Skin of body (tissue), 2 donors: ENCODE measurements around the gene SELE. TPM values are rescaled to one million over a fixed set of nuclear protein-coding genes. Genes with fewer than 3 reads are reported as not detected.
"Not testable (repeated sequence)": the region's sequence is repeated elsewhere in the genome, so short reads cannot be mapped to it uniquely, and the experiment has no call there.

ENCODE experiments used
- DNase-seq: peaks from one replicate; lab custom pipeline; 2025; lab: John Stamatoyannopoulos, UW
- total RNA-seq: library from RNA; depleted of rRNA; stranded (reverse); fragments of >200 nt; gene quantifications from one replicate; pipeline ENCODE4 v1.2.3, GENCODE V29; 2014

SELE gene
- total RNA-seq, 1 donor from 2014 or later = 14.0 TPM

DNA sequence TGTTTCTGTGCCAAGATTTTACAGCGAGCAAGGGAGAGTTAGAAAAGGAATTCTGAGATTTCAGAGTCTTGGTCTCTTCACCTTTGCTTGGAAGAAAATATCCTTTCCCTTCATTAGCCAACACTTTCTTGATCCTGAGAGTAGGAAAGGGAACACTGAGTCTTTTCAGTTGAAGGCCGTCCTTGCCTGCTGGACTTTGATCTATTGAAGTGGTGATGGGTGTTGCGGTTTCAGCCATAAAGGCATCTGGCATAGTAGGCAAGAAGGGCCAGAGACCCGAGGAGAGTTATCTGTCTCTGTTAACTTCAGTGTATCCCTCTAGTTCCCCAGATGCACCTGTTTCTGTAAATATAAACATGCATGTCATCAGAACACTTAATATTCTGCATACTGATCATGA lies 9.7 kb downstream of the SELE start:
- DNase-seq = no peak

DNA sequence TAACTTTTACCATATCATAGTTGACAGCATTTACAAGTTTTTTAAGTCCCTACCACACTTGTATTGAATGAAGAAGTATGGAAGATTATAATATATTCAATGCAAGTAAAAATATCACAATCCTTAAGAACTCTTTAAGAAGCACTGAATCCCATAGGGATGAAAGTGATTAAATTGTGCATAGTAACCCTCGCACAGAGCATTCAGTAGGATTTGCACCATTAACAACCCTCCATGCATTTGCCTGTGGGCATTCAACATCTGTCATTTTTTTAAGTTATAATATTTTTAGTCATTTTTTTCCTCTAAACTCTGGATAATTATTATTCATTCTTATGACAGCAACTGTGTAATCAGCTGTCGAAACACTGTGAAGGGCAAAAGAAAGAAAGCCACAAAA lies 10.1 kb downstream of the SELE start:
- no peak for DNase-seq

DNA sequence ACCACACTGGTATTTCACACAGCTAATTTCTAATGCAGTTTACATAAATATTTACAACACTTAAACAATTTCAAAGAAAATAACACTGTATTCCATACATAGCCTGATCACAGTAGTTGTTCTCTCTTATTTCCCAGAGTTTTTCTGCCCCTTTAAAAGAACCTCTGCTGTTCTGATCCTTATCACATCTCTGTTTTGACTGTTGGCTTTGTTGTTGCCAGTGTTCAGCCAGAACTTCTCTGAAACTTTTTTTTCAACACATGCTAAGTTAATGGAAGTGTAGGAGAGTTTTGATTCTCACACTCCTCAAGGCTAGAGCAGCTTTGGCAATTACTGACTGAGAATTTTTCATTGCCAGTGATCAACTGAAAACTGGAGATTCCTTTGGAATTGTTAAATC lies 11.1 kb downstream of the SELE start:
- no peak for DNase-seq

DNA sequence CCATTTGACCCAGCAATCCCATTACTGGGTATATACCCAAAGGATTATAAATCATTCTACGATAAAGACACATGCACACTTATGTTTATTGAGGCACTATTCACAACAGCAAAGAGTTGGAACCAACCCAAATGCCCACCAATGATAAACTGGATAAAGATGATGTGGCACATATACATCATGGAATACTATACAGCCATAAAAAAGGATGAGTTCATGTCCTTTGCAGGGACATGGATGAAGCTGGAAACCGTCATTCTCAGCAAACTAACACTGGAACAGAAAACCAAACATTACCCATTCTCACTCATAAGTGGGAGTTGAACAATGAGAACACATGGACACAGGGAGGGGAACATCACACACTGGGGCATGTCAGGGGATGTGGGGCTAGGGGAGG lies 18.8 kb downstream of the SELE start:
- DNase-seq = not testable (repeated sequence)

DNA sequence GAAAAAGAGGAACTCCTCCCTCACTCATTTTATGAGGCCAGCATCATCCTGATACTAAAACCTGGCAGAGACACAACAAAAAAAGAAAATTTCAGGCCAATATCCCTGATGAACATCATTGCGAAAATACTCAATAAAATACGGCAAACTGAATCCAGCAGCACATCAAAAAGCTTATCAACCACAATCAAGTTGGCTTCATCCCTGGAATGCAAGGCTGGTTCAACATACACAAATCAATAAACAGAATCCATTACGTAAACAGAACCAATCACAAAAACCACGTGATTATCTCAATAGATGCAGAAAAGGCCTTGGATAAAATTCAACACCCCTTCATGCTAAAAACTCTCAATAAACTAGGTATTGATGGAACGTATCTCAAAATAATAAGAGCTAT lies 20.8 kb downstream of the SELE start:
- not testable (repeated sequence) for DNase-seq

DNA sequence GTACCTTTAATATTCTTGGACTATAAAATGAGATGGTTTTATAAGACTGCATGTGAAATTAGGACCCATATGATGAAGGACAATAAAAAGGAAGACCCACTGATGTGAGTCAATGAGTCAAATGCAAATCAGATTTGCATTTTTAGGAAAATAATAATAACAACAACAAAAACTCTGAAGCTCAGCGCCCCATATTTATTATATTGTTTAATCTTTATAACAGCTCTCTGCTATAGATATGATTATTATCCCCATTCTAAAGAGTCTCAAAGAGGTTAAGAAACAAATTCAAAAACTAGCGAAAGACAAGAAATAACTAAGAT lies 21.6 kb downstream of the SELE start:
- DNase-seq = no peak

DNA sequence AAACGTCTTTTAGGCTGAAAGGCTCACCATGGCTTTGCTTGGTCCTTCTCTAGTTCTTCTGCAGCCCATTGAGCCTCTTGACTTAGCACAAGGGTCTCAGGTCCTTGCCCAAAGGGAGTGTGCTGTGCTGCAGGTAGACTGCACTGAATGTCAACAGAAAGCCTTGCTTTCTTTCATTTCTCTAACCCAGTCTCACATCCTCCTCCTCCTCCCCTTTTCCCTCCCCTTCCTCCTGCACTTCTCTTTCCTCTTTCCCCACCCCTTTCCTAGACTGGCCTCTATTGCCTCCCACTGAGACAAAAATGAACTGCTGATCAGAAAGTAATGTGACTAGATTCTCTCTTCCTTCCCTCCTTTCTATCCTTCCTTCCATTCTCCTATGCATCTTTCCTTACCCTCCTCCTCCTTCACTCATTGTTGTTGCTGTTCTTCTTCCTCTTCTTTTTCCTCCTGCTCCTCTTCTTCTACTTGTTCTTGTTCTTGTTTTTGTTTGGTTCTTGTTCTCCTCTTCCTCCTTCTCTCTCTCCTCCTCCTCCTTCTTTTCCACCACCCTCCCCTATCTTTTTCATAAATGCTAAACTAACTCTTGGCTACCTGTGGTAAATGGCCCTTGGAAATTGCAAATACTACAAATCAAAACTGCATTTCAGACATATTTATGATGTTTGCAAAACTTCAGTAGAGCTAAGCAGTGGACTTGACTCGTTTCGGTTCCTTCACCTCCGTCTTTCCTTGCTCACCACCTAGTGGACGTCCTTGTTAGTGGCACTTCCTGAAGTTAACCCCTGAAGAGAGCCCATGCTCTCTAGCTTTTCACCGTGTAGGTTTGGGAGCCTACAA lies 22.2 kb downstream of the SELE start, which contains the start of gene SELL:
TSS of gene SELL (minus strand) at position 152 of the 840 bp plus-strand sequence. CDS start at position 30, 122 bp downstream.
- peak; percentile 11 for DNase-seq

DNA sequence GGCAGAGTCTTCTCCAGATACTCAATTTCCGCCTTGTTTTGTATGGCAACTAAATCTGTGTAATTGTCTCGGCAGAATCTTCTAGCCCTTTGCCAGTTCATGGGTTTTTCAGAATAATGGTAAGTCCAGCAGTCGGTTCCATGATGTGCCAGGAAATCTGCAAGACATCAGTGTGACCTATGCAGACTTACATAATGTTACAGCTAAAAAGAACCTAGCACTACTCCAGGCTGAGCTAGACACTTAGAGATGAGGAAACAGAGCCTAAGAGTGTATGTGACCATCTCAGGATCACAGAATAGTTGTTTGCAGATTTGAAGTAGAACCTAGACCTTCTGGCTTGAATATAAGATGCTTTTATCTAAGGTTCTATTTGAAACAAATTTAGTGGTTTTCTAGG lies 25.2 kb downstream of the SELE start:
- no peak for DNase-seq

DNA sequence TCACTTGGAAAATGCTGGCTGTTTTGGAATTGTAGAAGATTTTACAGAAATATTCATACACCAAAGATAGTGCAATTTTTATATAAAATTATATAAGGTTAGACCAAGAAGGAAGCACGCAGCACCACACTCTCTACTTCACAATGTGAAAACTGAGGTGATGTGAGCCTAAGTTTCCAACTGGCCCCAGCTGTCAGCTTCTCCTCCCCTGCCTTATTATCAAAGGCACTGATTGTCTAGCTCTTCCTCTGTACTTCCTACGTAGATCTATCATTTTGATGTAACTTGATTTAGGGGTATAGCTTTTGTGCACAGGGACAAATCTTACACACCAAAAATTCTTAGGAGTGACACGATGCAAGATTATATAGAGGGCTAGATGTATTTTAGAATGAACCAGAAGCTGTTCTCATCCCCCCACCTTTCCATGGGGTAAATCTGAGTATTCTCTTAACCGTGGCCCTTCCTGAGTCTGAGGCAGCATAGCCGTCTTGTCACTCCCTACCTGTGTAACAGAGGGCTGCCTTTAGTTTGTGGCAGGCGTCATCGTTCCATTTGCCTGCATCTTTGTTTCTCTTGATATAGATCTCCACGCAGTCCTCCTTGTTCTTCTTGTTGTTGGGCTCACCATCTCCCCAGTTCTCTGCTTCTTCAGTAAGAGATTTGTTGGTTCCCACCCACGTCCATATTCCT lies 25.8 kb downstream of the SELE start:
- DNase-seq = no peak

DNA sequence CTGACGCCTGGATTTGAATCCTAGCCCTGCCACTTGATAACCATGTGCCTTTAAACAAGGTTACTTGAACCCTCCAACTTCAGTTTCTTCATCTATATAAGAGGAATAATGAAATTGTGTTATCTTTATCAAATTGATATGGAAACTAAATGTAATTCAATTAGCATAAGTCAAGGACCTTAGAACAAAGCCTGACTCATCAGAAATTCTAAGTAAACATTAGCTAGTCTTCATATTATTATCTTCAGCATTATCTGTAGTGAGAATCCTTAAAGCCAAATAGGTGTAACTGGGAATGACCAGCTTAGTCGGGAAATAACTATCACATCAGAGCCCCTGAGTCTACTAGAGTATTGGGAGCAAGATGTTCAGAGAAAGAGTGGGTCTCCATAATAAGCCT lies 29.1 kb downstream of the SELE start:
- DNase-seq = no peak

DNA sequence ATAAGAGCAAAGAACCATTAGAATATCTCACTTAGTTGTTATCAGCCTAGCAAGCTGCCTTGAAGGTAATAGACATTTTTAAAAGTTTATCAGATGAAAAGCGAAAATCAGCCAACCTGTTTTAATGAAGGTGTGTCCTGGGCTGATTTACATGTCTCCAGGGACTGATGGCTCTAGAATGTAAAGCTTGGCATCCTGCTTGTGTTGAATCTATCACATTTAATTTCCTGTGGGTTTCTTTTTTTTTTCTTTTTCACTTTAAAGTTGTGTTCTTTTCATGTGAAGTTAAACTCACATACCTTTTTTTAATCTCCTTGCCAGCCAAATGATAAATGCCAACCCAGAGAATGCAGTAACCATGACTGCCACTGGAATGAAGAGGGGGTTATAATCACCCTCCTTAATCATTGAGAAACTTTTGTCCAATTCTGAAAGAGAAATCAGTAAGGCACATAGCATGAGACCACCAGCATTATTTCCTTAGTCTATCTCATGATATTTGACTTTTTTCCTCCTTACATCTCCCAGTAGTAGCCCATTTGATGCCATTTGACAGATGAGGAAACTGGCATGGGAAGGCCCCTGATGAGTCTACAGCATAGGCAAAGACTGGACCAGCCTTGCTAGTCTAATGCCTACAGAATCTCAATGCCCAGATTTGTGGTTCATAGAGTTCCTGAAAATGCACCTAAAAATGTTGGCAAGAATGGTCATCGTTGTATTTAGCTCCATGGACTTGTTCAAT lies 32.4 kb downstream of the SELE start:
- no peak for DNase-seq

DNA sequence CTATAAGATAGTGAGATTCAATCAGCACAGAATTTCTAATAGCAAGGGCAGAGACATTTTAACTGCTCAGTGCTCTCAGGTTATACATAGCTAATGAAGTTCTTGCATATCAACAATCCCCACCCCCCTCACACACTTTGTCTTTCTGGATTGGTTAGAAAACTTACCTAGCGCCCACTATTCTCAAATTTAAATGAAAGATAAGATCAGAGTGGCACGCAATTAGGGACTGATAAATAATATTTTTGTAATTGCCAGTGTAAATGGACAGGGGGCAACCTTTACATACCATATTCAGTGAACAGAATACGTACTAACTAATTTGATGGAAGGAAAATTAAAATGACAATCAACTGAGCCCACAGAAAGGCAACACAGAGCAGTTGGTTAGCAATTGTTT lies 34.2 kb downstream of the SELE start:
- DNase-seq = no peak

DNA sequence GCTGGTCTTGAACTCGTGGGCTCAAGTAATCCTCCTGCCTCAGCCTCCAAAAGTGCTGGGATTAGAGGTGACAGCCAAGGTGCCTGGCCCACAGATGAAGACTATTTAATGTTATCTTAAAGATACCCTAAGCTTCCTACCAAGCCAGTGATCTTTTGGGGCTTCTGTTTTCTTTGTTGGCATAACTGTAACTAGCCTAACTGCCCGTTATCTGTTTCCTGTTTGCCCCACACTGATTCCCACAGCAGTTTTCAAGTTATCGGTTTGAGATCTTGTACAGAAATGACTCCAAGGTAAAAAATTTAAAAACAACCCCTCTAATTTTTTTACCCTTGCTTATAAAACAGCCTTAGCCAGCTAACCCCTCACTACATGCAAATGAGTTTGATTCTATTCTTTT lies 34.9 kb downstream of the SELE start:
- no peak for DNase-seq

DNA sequence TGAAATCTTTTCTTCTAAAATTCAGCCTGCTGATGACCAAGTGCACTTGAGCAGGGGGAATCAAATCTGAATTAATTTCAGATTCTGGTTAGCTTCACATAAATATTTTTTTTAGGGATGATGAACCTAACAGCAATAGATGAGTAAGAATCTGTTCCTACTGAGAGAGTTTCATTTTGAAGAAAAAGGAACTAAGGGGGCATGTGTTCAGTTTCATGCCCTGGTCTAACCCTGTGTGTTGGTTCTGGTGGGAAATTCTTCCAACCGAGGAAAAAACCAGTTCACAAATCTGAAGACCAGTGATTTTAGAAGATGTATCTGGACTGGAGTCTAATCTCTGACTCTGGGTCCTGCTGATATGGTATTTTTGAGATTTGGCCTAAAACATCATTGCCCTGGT lies 36.1 kb downstream of the SELE start:
- DNase-seq = no peak

DNA sequence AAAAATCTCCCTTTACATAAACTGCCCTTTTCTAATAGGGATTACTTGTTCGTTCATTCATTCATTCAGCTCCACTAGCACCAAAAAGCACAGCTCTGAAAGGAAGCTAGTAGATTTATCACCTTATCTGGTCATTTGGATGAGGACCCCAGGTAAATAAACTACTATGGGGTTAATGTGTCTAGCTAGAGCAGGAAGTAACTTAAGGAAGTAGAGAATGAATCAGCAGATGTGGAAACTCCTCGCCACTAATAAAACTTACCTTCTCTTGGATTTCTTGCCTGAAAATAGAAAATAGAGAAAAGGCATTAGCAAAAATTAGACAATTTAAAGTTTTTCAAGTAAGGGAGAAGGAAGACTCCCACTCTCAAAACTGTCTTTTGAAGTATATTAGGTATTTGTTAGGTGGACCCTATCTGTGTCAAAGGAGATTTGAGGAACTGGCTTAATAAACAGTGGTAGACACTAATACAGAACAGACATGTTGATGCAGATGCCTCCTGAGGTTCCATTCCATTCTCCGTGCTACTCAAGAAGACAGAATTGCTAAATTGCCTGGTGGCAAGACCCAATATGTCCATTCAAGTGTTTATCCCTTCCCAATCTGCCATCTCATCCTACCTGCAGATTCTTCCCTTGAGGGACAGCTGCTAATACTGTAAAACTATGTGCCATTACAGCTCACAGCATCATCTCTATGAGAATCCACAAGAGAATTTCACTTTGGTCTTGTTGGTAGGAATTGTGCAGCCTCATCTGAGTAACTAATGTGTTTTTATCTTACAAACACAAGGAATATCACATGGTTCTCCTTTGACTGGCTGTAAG lies 37.4 kb downstream of the SELE start:
- DNase-seq = no peak

DNA sequence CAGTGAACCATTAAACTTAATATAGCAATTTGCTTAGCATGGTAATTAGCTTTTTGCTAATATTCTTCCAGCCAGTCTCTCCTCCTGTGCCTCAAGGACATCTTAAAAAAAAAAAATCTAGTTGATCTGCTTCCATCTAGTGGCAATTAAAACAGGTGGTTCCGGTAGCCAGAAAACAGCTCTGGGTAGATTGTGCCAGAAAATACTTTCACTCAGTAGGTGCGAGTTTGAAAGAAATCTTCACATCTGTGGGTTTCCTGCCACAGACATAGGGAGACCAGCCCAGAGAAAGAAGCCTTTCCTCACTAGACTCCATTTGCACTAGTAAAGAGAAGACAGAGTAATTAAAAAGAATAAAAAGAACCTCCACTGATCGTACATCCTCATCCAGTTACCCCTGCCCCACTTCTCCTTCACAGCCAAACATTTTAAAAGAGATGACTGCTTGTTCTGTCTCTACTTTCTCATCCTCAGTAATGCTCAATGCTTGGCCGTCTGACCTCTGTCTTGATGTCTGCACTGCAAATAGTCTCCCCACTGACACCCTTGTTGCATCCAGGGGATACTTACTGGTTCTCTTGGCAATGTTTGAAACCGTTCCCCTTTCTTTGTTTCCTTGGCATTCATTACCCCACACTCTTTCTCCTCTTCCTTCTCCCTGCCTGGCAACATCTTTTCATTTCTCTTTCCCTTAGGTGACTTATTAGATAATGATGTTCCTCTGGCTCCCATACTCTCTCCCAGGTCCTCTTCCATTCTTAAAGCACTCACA lies 39.4 kb downstream of the SELE start:
- no peak for DNase-seq

DNA sequence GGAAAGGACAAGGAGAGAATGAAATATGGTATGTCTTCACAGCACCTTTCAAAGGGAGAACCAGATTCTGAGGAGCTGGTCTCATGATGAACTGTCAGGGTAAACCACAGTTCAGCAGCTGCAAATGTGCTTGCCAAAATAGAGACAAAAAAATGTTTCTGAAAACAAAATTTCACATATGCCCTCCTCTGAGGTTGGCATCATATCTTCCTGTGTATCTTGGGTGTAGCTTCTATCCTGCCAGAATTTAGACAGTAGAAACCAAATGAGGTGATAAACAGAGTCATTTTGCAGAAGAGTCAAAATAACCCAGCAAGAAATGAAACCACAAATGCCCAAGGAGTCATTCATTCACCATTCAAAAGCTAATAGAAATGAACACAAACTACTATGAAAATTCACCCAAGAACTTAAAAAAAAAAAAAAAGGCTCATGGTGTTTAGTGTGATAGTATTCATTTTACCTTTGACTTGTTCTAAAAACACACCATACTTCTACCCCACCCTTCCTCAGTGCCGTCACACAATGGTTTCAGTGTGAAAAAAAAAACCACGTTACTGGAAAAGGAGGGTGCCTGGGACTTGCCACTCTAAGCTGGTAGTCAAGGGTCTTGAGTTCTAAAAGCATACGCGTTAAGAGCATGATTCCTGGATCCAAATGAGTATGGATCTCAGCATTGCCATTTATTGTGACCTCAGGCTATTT lies 41.0 kb downstream of the SELE start:
- no peak for DNase-seq

DNA sequence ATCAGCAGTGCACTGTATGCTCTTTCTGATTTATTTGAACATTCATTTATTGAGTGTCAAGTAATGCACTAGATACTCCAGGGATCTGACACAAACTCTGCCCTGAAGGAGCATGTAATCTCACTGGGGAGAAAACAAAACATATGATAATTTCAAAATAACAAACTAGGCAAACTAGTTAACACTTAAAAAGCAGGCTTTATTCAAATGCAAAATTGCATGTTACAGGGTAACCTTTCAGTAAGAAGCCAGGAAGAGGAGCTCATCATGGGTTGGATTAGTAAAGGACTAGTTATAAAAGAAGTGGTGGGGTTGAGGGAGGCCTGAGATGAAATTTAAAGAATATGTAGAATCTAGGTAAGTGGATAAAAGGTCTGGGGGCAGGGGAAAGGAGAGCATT lies 43.4 kb downstream of the SELE start:
- DNase-seq = no peak

DNA sequence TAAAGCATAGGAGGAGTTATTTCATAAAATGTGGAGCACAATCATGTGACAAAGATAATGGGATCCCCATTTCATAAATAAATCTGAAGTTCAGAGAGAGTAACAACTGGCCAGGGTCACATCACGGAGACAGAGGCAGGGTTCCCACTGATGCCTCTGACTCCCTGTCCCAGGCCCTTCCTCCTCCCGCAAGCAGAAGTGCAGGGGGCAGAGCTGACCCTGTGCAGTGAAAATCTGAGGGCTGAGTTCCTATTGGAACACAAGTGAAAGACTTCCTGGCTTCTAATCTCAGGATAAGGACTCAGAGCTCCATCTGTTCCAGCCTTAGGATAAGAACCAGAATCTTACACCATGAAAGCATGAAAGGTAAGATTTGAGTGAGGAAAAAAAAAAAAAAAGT lies 44.5 kb downstream of the SELE start:
- DNase-seq = no peak

DNA sequence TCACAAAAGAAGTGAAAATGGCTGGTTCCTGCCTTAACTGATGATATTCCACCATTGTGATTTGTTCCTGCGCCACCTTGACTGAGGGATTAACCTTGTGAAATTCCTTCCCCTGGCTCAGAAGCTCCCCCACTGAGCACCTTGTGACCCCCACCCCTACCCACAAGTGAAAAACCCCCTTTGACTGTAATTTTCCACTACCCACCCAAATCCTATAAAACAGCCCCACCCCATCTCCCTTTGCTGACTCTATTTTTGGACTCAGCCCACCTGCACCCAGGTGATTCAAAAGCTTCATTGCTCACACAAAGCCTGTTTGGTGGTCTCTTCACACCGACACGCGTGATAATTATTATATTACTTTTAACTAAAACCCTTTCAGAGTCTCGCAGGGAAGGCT lies 45.5 kb downstream of the SELE start:
- not testable (repeated sequence) for DNase-seq
